OCI-LY3 (cell line): ENCODE results near the gene PLA1A.

ENCODE experiments used
- H2AFZ ChIP-seq: fragments of 200-600, 300-600 bp; shearing (Covaris generic); 2 replicates; pipeline ENCODE4 v1.6.0; 2014; ENCODE audit warnings: antibody characterized with exemption, low read depth, low read length
- H3K27ac ChIP-seq: fragments of 200-600, 300-600 bp; sonication (generic); 2 replicates; pipeline ENCODE4 v1.5.1; 2014; ENCODE audit warnings: mild to moderate bottlenecking, low read length, moderate library complexity, mixed read lengths
- H3K27me3 ChIP-seq: fragments of 200-600, 300-600 bp; sonication (generic); 2 replicates; pipeline ENCODE4 v1.6.1; 2014; ENCODE audit warnings: low read depth, low read length, mixed read lengths
- H3K36me3 ChIP-seq: fragments of 200-600, 300-600 bp; sonication (generic); replicated peaks from 2 replicates; pipeline ENCODE3; 2014; ENCODE audit warnings: low read depth, low read length, mixed read lengths
- H3K4me1 ChIP-seq: fragments of 300-600, 200-600 bp; sonication (generic); 2 replicates; pipeline ENCODE4 v1.6.1; 2014; ENCODE audit warnings: low read length, mixed read lengths
- H3K4me2 ChIP-seq: fragments of 200-600, 300-600 bp; sonication (generic); 2 replicates; pipeline ENCODE4 v1.6.1; 2014; ENCODE audit warnings: low read length, mixed read lengths
- H3K4me3 ChIP-seq: fragments of 300-600, 200-600 bp; sonication (generic); 2 replicates; pipeline ENCODE4 v1.5.1; 2014; ENCODE audit warnings: antibody characterized with exemption, mild to moderate bottlenecking, low read length, moderate library complexity
- H3K79me2 ChIP-seq: fragments of 300-600, 200-600 bp; shearing (Covaris generic); 2 replicates; pipeline ENCODE4 v1.6.1; 2014; ENCODE audit warnings: mild to moderate bottlenecking, low read length, mixed read lengths
- H3K9ac ChIP-seq: fragments of 300-600, 200-600 bp; shearing (Covaris generic); 2 replicates; pipeline ENCODE4 v1.6.0; 2014; ENCODE audit warnings: mild to moderate bottlenecking, low read length, moderate library complexity
- H3K9me3 ChIP-seq: fragments of 200-600, 300-600 bp; shearing (Covaris generic); 2 replicates; pipeline ENCODE4 v1.6.1; 2014; ENCODE audit warnings: low read length, mixed read lengths; ENCODE audit not compliant: insufficient read depth
- H4K20me1 ChIP-seq: fragments of 200-600, 300-600 bp; sonication (generic); 2 replicates; pipeline ENCODE4 v1.6.1; 2016; ENCODE audit warnings: low read length, mixed read lengths; ENCODE audit not compliant: insufficient read depth
- CTCF ChIP-seq: fragments of 200-600, 300-600 bp; sonication (generic); IDR thresholded peaks from 2 replicates; pipeline ENCODE4 v1.5.1; 2014; ENCODE audit warnings: antibody characterized with exemption, low read length, low read depth
- EZH2phosphoT487 ChIP-seq: fragments of 200-600 bp; shearing (Covaris generic); IDR thresholded peaks from 2 replicates; pipeline ENCODE4 v1.6.1; 2018; ENCODE audit warnings: antibody characterized with exemption, mixed run types, low read depth

Gene PLA1A

GRCh38 chr3:119647171-119647570, 49.5 kb downstream of the PLA1A start:
- H4K20me1 ChIP-seq = no peaks in the 10 kb centered on the region
- H3K9me3 ChIP-seq = no peaks in the 10 kb centered on the region
- peaks cover 11% of the 10 kb centered on the region for H3K4me1 ChIP-seq
- H3K27me3 ChIP-seq = no peaks in the 10 kb centered on the region
- no peak overlapping the region for H3K9ac ChIP-seq
- H3K4me3 ChIP-seq = no peak overlapping the region
- peaks cover under 1% of the 10 kb centered on the region for H3K36me3 ChIP-seq
- no peaks in the 10 kb centered on the region for H3K79me2 ChIP-seq
- no peak overlapping the region for H3K27ac ChIP-seq
- no peak overlapping the region for H3K4me2 ChIP-seq
- TF ChIP-seq EZH2phosphoT487 (no peak), CTCF (no peak)
- no peak overlapping the region for H2AFZ ChIP-seq

GRCh38 chr3:119647843-119648575, 50.3 kb downstream of the PLA1A start:
- no peaks in the 10 kb centered on the region for H3K79me2 ChIP-seq
- no peaks in the 10 kb centered on the region for H3K36me3 ChIP-seq
- no peak overlapping the region for H3K27ac ChIP-seq
- H4K20me1 ChIP-seq = no peaks in the 10 kb centered on the region
- H3K4me2 ChIP-seq = no peak overlapping the region
- H3K4me3 ChIP-seq = no peak overlapping the region
- H2AFZ ChIP-seq = no peak overlapping the region
- TF ChIP-seq CTCF (no peak), EZH2phosphoT487 (no peak)
- H3K9me3 ChIP-seq = no peaks in the 10 kb centered on the region
- no peak overlapping the region for H3K9ac ChIP-seq
- H3K4me1 ChIP-seq = peaks cover 3% of the 10 kb centered on the region
- no peaks in the 10 kb centered on the region for H3K27me3 ChIP-seq

GRCh38 chr3:119649761-119650160, 52.1 kb downstream of the PLA1A start:
- no peaks in the 10 kb centered on the region for H3K79me2 ChIP-seq
- no peak overlapping the region for H3K27ac ChIP-seq
- H3K4me1 ChIP-seq = no peaks in the 10 kb centered on the region
- H3K9ac ChIP-seq = no peak overlapping the region
- no peak for TF ChIP-seq CTCF
- no peak for TF ChIP-seq EZH2phosphoT487
- H3K4me2 ChIP-seq = no peak overlapping the region
- no peak overlapping the region for H2AFZ ChIP-seq
- H3K27me3 ChIP-seq = no peaks in the 10 kb centered on the region
- no peaks in the 10 kb centered on the region for H3K36me3 ChIP-seq
- no peaks in the 10 kb centered on the region for H4K20me1 ChIP-seq
- no peak overlapping the region for H3K4me3 ChIP-seq
- H3K9me3 ChIP-seq = no peaks in the 10 kb centered on the region

GRCh38 chr3:119652306-119653033, 54.8 kb downstream of the PLA1A start:
- no peak overlapping the region for H3K9ac ChIP-seq
- no peak overlapping the region for H2AFZ ChIP-seq
- no peaks in the 10 kb centered on the region for H3K9me3 ChIP-seq
- TF ChIP-seq EZH2phosphoT487 (no peak), CTCF (no peak)
- no peaks in the 10 kb centered on the region for H3K27me3 ChIP-seq
- H3K27ac ChIP-seq = no peak overlapping the region
- H3K79me2 ChIP-seq = no peaks in the 10 kb centered on the region
- H3K4me3 ChIP-seq = no peak overlapping the region
- H3K36me3 ChIP-seq = no peaks in the 10 kb centered on the region
- no peaks in the 10 kb centered on the region for H4K20me1 ChIP-seq
- no peaks in the 10 kb centered on the region for H3K4me1 ChIP-seq
- no peak overlapping the region for H3K4me2 ChIP-seq
